Esophagus squamous epithelium (tissue), 4 donors: Measurements from ENCODE around the gene SPECC1.

Source experiments
- CTCF ChIP-seq, 6 experiments: fragments of 450-650 bp in 4 of 6; fragments of 200-600 bp in 2 of 6; sonication (generic) in 2 of 6; IDR thresholded peaks; one replicate each; pipeline ENCODE4 v1.5.1; 2016 to 2019; ENCODE audit warnings: antibody characterized with exemption in 6 of 6, mild to moderate bottlenecking in 4 of 6, moderate library complexity in 4 of 6
- POLR2A ChIP-seq, 4 donors: fragments of 450-650 bp; IDR thresholded peaks; one replicate each; pipeline ENCODE4 v1.6.1; 2017; ENCODE audit warnings: antibody characterized with exemption in 4 of 4, mild to moderate bottlenecking in 4 of 4, moderate library complexity in 3 of 4

- TF ChIP-seq POLR2A (IDR thresholded peaks at IDR 0.05), result no peak
- no peak for TF ChIP-seq CTCF (IDR thresholded peaks at IDR 0.05)
Observed at GRCh38 chr17:20039037-20039436, 29.9 kb downstream of the SPECC1 start.
